LNCAP (cell line): Measurements from ENCODE around the gene GRM8.

Experiments
- TF ChIP-seq, protein P1 (sequence below): fragments of 450-650 bp; IDR thresholded peaks from 2 replicates; pipeline ENCODE4 v1.5.1; 2017; ENCODE audit warnings: mild to moderate bottlenecking

The GRM8 gene

DNA sequence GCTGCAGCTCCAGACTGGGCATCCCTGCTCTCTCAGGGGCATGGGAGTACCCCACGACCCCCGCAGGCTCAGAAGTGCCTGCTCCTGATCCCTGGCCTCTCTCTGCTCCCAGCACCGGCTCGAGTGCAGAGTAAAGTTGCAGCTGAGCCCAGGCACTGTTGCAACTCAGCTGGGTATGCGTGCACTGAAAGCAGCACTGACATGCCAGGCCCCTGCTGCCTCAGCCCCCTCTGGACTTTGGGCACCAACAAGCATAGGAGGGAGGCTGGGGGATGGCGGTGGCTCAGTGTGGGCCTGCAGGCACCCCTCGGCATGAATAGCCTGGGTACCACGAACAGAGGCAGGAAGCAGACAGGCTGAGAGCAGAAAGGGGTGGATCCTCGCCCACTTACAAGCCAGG lies 295.3 kb downstream of the GRM8 start:
- TF ChIP-seq, protein P1, sequence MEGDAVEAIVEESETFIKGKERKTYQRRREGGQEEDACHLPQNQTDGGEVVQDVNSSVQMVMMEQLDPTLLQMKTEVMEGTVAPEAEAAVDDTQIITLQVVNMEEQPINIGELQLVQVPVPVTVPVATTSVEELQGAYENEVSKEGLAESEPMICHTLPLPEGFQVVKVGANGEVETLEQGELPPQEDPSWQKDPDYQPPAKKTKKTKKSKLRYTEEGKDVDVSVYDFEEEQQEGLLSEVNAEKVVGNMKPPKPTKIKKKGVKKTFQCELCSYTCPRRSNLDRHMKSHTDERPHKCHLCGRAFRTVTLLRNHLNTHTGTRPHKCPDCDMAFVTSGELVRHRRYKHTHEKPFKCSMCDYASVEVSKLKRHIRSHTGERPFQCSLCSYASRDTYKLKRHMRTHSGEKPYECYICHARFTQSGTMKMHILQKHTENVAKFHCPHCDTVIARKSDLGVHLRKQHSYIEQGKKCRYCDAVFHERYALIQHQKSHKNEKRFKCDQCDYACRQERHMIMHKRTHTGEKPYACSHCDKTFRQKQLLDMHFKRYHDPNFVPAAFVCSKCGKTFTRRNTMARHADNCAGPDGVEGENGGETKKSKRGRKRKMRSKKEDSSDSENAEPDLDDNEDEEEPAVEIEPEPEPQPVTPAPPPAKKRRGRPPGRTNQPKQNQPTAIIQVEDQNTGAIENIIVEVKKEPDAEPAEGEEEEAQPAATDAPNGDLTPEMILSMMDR = no peak

DNA sequence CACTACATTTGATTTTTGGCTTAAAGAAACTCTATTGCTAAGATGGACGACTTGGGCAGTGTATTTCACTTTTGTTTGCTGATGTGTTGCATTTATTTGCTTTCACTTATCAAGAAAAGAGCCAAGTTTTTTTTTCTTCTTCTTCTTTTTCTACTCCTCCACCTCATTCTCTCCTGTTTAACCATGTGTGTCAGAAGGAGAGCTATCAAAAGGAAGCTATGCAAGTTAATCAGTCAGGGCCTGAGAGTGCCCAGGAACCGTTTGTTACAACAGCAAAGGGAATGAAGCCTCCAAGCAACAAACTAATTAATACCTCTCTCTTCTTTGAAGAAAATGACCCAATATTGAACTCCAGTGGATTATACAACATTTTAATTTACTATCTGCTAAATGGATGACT lies 299.3 kb downstream of the GRM8 start:
- TF ChIP-seq, protein P1 = no peak

DNA sequence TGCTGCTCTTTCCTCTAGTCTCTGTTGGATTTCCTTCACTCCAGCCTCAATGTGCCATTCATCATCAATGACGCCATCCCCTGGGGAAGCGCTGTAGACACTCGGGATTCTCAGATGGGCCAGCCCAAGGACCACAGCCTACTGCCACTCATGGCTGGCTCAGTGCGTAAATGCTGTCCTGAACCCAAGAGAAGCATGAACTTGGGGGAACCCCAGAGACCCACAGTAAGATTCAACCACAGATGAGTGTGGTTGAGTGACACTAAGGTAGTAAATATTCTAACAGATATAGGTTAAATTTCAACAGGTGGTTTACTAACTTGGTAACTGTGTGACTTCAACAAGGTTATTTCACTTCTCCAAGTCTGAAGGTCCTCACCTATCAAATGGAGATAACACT lies 304.1 kb downstream of the GRM8 start:
- TF ChIP-seq, protein P1 = no peak

DNA sequence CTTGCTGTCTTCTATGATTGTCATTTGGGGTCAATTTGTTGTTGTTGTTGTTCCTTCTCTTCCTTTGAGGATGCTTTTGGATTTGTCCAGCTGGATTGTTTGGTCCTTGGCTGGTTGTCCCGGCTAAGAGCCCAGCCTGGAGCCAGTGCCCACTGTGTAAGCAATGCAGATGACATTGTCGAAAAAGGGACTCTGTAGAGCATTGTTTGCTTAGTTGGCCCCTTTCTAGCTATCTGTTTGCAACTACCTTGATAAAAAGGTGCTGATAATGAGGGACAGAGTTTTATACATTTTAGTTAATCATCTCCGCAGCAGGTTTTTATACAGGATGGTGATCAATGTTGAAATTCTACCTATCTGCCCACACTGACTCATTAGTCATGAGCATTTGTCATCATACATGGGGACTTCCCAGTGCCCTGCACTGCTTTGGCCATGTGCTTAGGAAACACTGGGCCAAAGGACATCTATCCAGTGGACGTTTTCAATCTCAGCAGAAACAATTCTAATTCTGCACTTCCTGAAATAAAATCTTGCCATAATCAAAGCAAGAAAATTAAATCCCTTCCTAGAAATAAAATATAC lies 311.9 kb downstream of the GRM8 start:
- TF ChIP-seq, protein P1 = no peak

DNA sequence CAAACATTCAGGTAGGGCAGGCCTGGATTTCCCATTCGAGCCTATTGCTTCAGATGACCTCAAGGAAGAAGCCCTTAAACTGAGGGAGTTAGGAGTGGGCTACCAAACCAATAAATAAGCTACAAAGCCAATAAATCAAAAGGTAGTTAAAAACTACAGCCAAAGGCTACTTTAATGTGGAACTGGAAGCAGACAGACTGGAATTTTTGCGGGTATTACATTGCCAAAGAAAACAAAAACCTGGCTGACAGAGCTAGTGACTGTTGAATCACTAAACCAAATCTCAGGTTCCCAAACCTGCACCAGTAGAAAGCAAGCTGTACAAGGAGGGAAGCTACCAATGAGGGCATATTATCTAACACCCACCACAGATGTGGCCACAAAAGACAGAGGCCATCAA lies 315.6 kb downstream of the GRM8 start:
- TF ChIP-seq, protein P1 = no peak

DNA sequence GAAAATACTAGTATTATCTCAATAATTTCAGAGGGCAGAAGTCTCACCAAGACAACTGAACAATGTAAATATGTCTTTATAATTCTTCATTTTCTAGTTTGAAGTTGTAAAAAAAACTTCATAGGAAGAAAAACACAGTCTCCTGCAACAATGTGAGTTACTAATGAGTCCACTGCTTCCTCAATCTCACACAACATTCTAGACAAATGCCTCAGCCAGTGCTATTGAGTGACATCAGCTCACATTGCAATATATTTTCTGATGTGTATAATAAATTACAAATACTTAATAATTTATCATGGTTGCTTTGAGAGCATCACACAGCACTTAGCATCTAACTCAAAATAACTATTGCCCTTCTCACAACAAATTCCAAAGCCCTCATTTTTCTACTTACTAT lies 321.2 kb downstream of the GRM8 start:
- TF ChIP-seq, protein P1 = no peak

DNA sequence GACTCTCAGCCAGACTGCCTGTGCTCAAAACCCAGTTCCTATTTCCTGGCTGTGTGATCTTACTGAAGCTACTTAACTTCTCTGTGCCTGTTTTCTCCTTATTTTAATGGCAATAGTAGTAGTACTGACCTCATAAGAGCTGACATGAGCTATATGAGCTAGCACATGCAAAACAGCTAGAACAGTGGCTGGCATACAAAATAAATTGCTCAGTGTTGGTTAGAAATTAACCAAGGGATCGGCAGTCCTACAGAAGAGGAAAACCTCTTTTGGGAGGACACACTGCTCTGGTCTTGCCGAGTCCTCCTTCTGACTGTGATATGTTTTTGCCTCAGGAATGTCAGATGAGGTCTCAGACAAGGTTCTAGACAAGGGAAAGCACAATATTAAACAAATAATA lies 322.6 kb downstream of the GRM8 start:
- TF ChIP-seq, protein P1 = no peak

DNA sequence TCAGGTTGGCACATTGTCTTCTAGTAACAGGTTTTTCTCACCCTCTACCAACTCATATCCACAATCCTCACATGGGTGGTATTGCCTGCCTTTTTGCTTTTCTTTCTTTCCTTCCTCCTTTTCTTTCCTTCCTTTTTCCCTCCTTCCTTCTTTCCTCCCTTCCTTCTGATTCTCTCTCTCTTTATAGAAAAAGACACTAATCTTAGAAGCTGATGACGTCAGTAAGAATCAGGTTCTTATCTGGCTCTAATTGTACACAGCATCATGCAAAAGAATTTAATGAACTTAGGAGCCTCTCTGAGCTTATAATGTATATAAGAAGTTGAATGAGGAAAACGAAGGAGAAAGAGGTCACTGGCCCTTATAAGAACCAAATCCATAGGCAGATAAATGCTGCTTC lies 328.3 kb downstream of the GRM8 start:
- TF ChIP-seq, protein P1 = no peak
